Activated CD8-positive, alpha-beta T cell treated with anti-CD3 and anti-CD28 coated beads, Interleukin-2, amount 10 ng/mL, durations not matched to agents 7 days and 5 days (primary cell): ENCODE results near the gene NUAK2. TPM values are rescaled to one million over a fixed set of nuclear protein-coding genes. Genes with fewer than 3 reads are reported as not detected.

Experiments
- ATAC-seq: fragments of 150-1000 bp; cut with Tn5 transposase; one replicate; pipeline ENCODE4 v1.10.0; 2021; ENCODE audit warnings: moderate library complexity
- CTCF ChIA-PET: fragments of 350-600 bp; sonication (Branson Sonifier 250); formaldehyde crosslinking; loops from one replicate; lab custom pipeline; 2021; ENCODE audit warnings: antibody characterized with exemption; lab: Charles Lee
- POLR2A ChIA-PET: fragments of 350-600 bp; sonication (Branson Sonifier 250); formaldehyde crosslinking; loops from one replicate; lab custom pipeline; 2021; ENCODE audit warnings: antibody characterized with exemption; lab: Charles Lee
- DNase-seq: peaks from one replicate; pipeline ENCODE4 v3.0.0-alpha.2; 2020
- H3K27ac Mint-ChIP-seq: one replicate; pipeline ENCODE4 v1.8.0; 2021; ENCODE audit warnings: mild to moderate bottlenecking, mixed read lengths
- H3K27me3 Mint-ChIP-seq: one replicate; pipeline ENCODE4 v1.8.0; 2021; ENCODE audit warnings: low read depth, mixed read lengths
- H3K36me3 Mint-ChIP-seq: one replicate; pipeline ENCODE4 v1.8.0; 2021; ENCODE audit warnings: low read depth, mixed read lengths
- H3K4me1 Mint-ChIP-seq: one replicate; pipeline ENCODE4 v1.8.0; 2021; ENCODE audit warnings: low read depth, mixed read lengths
- H3K4me3 Mint-ChIP-seq: one replicate; pipeline ENCODE4 v1.8.0; 2021; ENCODE audit warnings: mild to moderate bottlenecking, mixed read lengths
- H3K9me3 Mint-ChIP-seq: one replicate; pipeline ENCODE4 v1.8.0; 2022; ENCODE audit warnings: mixed read lengths; ENCODE audit not compliant: insufficient read depth
- total RNA-seq, 2 experiments: library from RNA; stranded (reverse); gene quantifications; one replicate each; pipeline ENCODE4 v1.2.3, GENCODE V29; 2021

Gene NUAK2
- total RNA-seq, 2 experiments from 2014 or later: 1.6 TPM

DNA sequence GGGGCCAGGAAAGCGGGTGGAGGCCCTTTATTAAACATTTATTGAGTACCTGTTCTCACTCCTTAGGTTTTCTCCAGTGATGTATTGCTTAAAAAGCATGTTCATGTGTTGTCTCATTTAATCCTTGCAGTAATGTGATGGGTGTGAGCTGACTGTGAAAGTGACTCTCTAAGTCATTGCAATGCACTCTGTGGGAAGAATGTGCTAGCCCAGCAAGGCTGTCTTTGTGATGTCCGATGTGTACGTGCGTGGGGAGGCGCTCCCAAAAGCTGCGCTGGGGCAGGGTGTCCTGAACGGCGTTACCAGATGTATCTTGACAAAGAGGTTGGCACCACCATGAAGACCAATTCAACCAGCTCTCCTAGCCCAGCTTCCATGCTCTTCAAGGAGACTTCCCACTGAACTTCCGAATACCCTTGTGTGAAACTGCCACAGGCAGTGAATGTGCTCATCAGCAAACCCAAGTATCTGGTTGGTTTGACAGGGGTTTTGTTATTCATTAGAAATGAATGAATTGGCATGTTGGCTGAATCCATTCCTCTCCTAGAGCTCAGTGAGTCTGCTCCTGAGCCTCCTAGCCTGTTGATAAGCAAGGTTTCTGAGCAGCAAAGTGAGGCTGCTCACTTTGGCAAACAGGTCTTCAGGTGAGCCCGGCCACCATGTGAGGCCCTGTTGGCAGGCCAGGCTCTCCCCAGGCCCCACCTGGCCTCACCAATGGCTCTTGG lies 28.0 kb downstream of the NUAK2 start:
- Mint-ChIP-seq H3K4me3 (no peak overlapping the region), H3K27ac (no peak overlapping the region), H3K4me1 (peaks cover 23% of the 10 kb centered on the region), H3K27me3 (peaks cover 30% of the 10 kb centered on the region), H3K9me3 (no peaks in the 10 kb centered on the region), H3K36me3 (no peaks in the 10 kb centered on the region)
- DNase-seq: no peak
- POLR2A ChIA-PET: interaction anchor here (0.6 kb wide), 1 partner anchor 38 kb away, joined by 3 read pairs; no protein-coding TSS in a partner anchor
- CTCF ChIA-PET: interaction anchor here (1.0 to 31.0 kb wide), 3 partner anchors 20 to 61 kb away, joined by 3 to 1266 read pairs (median 29); partner anchors contain the start of gene NUAK2
- ATAC-seq: no peak

DNA sequence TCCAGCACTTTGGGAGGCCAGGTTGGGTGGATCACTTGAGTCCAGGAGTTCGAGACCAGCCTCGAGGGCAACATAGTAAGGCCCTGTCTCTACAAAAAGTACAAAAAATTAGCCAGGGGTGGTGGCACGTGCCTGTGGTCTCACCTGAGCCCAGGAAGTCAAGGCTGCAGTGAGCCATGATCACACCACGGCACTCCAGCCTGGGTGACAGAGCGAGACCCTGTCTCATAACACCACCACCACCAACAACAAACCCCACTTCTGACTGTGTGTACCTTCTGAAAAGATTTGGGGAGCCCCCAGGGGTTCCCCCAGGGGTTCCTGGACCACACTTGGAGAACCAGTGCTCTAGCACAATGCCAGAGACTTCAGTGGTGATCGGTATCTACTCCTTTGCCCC lies 29.9 kb downstream of the NUAK2 start:
- POLR2A ChIA-PET: no interaction called here
- Mint-ChIP-seq H3K27ac (no peak overlapping the region), H3K9me3 (no peaks in the 10 kb centered on the region), H3K27me3 (peaks cover 28% of the 10 kb centered on the region), H3K4me3 (no peak overlapping the region), H3K36me3 (no peaks in the 10 kb centered on the region), H3K4me1 (peaks cover 42% of the 10 kb centered on the region)
- no peak for ATAC-seq
- CTCF ChIA-PET: interaction anchor here (0.8 to 31.0 kb wide), 2 partner anchors 18 to 34 kb away, joined by 3 to 1266 read pairs; partner anchors contain the start of gene NUAK2
- DNase-seq: no peak

DNA sequence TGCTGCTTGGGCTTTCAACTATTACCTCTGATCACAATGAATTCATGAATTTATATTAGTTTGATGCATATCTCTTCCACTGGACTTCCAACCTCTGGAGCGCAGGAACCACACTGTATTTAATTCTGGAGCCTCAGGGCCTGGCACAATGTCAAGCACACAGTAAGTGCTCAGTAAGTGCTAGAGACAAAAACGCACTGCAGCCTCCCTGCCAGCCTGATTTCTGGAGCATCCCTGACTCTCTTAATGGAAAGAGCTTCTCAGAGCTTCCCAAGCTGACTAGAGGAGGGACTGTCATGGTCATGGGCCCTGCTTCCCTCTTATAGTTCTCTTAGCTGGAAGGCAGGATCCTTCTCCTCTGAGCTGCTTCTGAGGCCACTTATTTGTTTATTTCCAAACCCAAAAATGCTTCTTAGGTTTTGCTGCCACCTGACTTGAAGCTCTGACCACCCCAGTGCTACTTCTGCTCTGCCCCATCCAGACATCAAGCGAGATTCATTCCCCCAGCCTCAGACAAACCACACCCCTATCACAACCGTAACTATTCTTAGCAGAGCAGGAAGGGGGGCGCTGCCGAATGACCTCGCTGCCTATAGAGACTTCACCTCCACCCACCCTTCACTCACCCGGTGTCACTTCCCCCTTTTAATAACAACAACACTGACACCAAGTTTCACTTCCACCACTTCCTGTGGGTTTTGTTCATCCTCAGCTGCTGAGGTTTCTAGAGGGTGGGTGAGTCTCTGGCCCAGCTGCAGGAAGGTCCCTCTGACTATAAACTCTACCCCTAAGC lies 33.6 kb downstream of the NUAK2 start:
- peak; percentile 60 for ATAC-seq
- Mint-ChIP-seq H3K4me1 (peaks cover 67% of the 10 kb centered on the region), H3K9me3 (no peaks in the 10 kb centered on the region), H3K27me3 (peaks cover 18% of the 10 kb centered on the region), H3K36me3 (no peaks in the 10 kb centered on the region), H3K27ac (peak overlapping the region; percentile 66), H3K4me3 (peak overlapping the region; percentile 19)
- peak; percentile 94 for DNase-seq
- CTCF ChIA-PET: interaction anchor here (0.6 to 31.0 kb wide), 8 partner anchors 8 to 68 kb away, joined by 3 to 1266 read pairs (median 4); partner anchors contain the start of gene NUAK2
- POLR2A ChIA-PET: interaction anchor here (0.8 to 5.4 kb wide), 9 partner anchors 10 to 33 kb away, joined by 3 to 45 read pairs (median 5); partner anchors contain the start of gene NUAK2

DNA sequence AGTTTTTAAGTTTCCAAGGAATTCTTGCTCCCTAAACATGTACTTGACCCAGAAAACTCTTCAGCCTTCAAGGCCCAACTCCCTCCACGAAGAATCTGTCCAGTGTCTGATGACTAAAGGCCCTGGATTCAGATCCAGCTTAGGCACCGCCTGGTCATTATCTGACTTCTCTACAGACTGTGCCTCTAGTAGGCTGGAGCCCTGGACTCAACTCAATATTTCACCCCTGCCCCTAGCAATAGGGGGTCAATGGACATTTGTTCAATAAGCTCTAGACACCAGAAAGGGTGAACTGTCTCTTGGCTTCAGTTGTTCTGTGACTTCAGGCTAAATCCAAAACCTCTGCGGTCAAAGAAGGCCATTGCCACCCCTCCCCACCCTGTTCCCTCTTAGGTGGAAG lies 34.5 kb downstream of the NUAK2 start:
- DNase-seq (no peak), ATAC-seq (no peak)
- ChIA-PET POLR2A (interaction anchor here (1.1 to 5.4 kb wide), 7 partner anchors 10 to 34 kb away, joined by 3 to 45 read pairs (median 6); partner anchors contain the start of gene NUAK2), CTCF (interaction anchor here (0.8 to 31.0 kb wide), 4 partner anchors 11 to 67 kb away, joined by 4 to 1266 read pairs (median 64); partner anchors contain the start of gene NUAK2)
- H3K27ac Mint-ChIP-seq: peak overlapping the region; percentile 66
- peaks cover 74% of the 10 kb centered on the region for H3K4me1 Mint-ChIP-seq
- H3K36me3 Mint-ChIP-seq: no peaks in the 10 kb centered on the region
- peak overlapping the region; percentile 74 for H3K4me3 Mint-ChIP-seq
- H3K9me3 Mint-ChIP-seq: no peaks in the 10 kb centered on the region
- peaks cover 21% of the 10 kb centered on the region for H3K27me3 Mint-ChIP-seq

DNA sequence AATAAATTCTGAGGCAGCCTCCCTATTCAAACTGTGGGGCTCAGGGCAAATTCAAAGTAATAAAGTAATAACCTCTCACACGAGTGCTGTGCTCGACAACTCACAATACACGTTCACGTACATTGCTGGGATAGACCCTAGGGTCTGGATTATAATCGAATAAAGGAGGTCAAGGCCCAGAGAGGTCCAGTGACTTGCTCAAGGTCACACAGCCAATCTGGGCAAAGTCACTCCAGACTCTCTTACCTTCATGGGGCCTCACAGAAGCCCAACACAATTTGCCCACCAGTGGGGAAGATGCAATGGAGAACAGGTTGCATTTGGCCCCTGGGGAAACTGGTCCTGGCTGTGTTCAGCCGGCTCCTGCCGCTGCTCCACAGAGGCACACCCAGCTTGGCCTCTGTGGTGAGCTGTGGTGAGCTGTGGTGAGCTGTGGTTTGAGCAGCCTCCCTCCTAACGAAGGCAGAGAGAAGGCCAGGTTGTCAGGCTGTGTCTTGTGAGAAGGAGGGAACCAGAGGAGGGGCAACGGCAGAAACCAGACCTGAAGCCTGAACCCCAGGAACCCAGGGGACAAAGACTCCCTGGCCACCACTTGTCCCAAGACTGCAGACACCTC lies 35.1 kb downstream of the NUAK2 start:
- ChIA-PET POLR2A (interaction anchor here (1.3 to 5.4 kb wide), 4 partner anchors 12 to 33 kb away, joined by 5 to 45 read pairs (median 20); partner anchors contain the start of gene NUAK2), CTCF (interaction anchor here (0.7 to 31.0 kb wide), 7 partner anchors 8 to 346 kb away, joined by 3 to 1266 read pairs (median 4); partner anchors contain the start of genes ELK4 and NUAK2)
- peak overlapping the region; percentile 74 for H3K4me3 Mint-ChIP-seq
- peaks cover 17% of the 10 kb centered on the region for H3K27me3 Mint-ChIP-seq
- peaks cover 70% of the 10 kb centered on the region for H3K4me1 Mint-ChIP-seq
- DNase-seq (peak; percentile 91), ATAC-seq (peak; percentile 31)
- H3K27ac Mint-ChIP-seq: peak overlapping the region; percentile 66
- no peaks in the 10 kb centered on the region for H3K36me3 Mint-ChIP-seq
- H3K9me3 Mint-ChIP-seq: no peaks in the 10 kb centered on the region

DNA sequence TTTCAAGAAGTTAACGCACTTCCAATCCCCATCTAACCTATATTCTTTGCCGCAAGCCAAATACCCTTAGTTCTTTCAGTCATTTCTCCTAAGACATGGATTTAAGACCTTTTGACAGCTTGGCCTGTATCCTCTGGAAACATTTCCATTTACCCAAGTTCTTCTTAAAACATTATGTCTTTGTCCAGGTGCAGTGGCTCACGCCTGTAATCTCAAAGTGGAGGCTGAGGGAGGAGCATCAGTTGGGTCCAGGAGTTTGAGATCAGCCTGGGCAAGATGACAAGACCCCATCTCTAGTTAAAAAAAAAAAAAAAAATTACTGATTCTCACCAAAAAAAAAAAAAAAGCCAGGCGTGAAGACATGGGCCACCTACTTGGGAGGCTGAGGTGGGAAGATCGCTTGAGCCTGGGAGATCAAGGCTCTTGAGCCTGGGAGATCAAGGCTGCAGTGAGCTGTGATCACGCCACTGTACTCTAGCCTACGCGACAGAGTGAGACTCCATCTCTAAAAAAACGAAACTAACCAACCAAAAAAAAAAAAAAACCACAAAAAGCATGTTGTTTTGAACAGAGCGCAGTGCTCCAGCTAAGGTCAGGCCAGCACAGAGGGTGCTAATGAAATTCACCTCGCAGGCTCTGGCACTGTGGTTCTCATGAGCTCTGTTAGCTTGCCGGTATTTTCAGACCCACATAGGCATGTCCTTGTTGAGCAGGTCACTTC lies 36.0 kb downstream of the NUAK2 start:
- Mint-ChIP-seq H3K27ac (peak overlapping the region; percentile 66), H3K4me1 (peaks cover 72% of the 10 kb centered on the region)

DNA sequence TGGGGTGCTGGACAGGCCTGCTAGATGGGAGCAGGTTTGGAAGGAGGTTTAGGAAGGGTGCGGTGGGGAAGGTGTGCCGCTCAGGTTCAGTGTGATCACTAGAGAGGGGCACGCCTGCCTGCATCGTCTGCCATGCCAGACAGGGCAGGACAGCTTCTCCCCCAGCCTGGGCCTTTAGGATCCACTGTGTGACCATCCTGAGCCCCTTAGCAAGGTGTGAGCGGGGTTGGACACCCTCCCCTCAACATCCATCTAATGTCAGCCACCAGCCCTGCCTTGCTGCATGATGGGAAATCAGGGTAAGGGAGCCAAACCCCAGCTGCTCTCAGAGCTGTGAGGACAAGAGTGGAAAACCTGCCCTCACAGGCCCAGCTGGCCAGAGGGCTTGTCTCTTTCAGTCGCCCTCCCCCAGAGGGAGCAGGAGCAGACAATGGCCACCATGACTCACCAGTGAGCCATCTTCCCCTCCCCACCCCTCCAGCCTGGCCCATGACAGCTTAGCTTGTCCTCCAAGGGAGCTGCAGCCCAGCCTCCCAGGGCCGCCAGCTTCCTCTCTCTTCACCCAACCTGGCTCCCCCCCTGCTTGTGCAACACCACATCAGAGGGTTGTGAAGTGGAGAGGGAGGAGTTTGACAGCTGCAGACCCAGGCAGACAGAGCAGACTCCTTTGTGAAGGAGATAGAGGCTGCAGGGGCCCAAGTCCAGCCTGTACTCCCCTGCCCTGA lies 37.0 kb downstream of the NUAK2 start:
- ATAC-seq (peak; percentile 67), DNase-seq (peak; percentile 95)
- Mint-ChIP-seq H3K27ac (peak overlapping the region; percentile 66), H3K4me3 (peak overlapping the region; percentile 74), H3K27me3 (peaks cover 23% of the 10 kb centered on the region), H3K9me3 (no peaks in the 10 kb centered on the region), H3K4me1 (peaks cover 80% of the 10 kb centered on the region), H3K36me3 (no peaks in the 10 kb centered on the region)
- POLR2A ChIA-PET: interaction anchor here (0.6 to 5.4 kb wide), 8 partner anchors 9 to 157 kb away, joined by 3 to 45 read pairs (median 3); partner anchors contain the start of gene NUAK2
- CTCF ChIA-PET: interaction anchor here (0.7 to 31.0 kb wide), 9 partner anchors 11 to 240 kb away, joined by 3 to 1266 read pairs (median 4); partner anchors contain the start of genes NUAK2 and TMCC2

More for the DNA sequence above, 36.0 kb downstream of the NUAK2 start:
- peak; percentile 75 for DNase-seq
- Mint-ChIP-seq H3K4me3 (peak overlapping the region; percentile 74), H3K36me3 (no peaks in the 10 kb centered on the region), H3K27me3 (peaks cover 21% of the 10 kb centered on the region), H3K9me3 (no peaks in the 10 kb centered on the region)
- POLR2A ChIA-PET: interaction anchor here (0.6 to 5.4 kb wide), 4 partner anchors 12 to 57 kb away, joined by 4 to 45 read pairs (median 20); partner anchors contain the start of gene NUAK2
- CTCF ChIA-PET: interaction anchor here (1.0 to 31.0 kb wide), 10 partner anchors 11 to 347 kb away, joined by 3 to 1266 read pairs (median 4); partner anchors contain the start of genes ELK4 and NUAK2
- peak; percentile 51 for ATAC-seq

DNA sequence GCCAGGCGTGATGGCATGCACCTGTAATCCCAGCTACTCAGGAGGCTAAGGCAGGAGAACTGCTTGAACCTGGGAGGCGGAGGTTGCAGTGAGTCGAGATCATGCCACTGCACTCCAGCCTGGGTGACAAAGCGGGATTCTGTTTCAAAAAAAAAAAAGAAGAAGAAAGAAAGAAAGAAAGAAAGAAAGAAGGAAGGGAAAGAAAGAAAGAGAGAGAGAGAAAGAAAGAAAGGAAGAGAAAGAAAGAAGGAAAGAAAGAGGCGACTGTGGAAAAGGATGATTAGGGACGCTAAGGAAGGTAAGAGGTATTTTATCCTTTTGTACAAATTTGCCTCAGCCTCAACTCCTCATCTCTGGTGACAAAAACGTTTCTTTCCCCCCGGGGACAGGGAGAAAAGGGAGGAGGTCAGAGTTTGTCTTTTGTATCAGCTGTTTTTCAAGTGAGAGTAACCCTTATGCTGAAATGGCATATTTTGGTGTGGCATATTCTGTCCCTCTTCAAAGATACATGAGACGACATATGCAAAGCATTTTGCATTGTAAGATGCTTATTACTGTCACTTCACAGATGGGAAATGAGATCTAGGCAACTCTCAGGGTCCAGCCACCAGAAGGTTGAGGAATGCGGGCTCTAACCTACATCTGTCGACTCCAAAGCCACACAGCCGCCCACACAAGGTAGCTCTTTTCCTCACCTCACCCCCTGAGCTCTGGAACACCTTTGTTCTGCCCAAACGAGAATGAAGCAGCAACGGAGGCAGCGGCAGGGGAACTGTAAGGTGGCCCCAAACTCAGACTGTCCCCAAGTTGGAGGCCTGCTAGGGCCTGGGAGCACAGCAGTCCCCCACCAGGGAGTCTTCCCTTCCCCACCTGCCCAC lies 38.0 kb downstream of the NUAK2 start:
- Mint-ChIP-seq H3K27me3 (peaks cover 28% of the 10 kb centered on the region), H3K9me3 (no peaks in the 10 kb centered on the region), H3K4me3 (no peak overlapping the region), H3K27ac (peak overlapping the region; percentile 39), H3K4me1 (peaks cover 83% of the 10 kb centered on the region), H3K36me3 (no peaks in the 10 kb centered on the region)
- ATAC-seq (no peak), DNase-seq (no peak)
- POLR2A ChIA-PET: interaction anchor here (3.6 to 5.4 kb wide), 2 partner anchors 30 to 36 kb away, joined by 34 to 45 read pairs; partner anchors contain the start of gene NUAK2
- CTCF ChIA-PET: interaction anchor here (1.1 to 31.0 kb wide), 6 partner anchors 10 to 202 kb away, joined by 3 to 1266 read pairs (median 5); partner anchors contain the start of gene NUAK2
